Measurements from ENCODE around the gene QPCT.

QPCT gene

GRCh38 chr2:37324786-37325624, 19.4 kb upstream of the QPCT start, which contains the start of gene PRKD3:
Gene PRKD3 (minus strand): TSS chr2:37324833. CDS start chr2:37316524, 8,309 bp downstream.
- peak; percentile 48 to 62 for DNase-seq (ENCODE audit: low read depth in 2 of 2)

- DNase-seq (ENCODE audit: low read depth in 2 of 2), result no peak
Observed at GRCh38 chr2:37325625-37326071, 18.8 kb upstream of the QPCT start.

DNA sequence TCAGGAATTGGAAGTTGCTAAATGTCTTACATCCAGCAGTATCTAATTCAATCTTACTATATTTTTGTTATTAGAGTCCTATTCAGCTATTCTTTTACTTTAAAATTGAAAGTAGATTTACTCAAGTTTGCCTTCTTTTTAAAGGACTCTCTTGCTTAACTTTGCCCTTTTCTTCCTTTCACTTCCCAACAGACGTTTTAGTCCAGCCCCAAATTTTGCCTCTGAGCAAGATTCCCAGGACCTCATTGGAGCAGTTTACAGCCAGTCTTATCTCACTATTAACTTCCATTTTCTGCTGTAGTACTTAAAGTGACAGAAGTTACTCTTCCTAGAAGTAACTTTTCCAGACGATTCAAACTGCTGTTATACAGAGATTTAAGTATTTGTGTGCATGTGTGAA, 18.1 kb upstream of the QPCT start:
- no peak for DNase-seq (ENCODE audit: low read depth in 2 of 2)

DNA sequence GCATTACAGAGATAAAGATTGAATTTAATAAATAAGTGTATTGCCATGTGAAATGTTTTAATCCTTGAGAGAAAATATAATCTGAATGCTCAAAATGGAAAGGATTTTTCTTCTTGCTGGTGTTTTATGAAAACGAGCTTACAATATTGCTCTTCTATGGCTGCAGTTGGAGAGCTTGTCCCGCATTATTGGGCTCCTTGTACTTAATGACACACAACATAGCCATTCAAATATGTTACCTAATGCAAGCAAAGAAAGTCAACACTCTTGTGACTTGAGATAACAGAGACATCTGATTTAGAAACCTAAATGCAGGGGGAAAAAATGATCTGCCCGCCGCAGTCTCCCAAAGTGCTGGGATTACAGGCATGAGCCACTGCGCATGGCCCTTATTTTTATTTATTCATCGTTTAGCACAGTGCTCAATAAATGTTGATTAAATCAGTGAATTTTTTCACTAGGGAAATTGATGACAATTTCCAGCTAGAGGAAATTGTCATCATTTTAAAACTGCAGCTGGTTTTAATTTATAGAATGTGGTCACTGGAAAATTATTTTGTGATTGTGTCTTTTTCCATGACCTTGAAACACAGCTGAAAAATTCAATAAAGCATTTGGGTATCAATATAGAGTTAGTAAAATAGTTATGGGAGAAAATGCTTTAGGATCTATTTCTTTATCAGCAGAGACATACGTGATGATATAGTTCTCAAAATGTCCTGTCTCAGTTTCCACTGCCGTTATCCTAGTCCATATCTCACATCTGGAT, 17.4 kb upstream of the QPCT start:
- DNase-seq (ENCODE audit: low read depth in 2 of 2), result no peak

DNA sequence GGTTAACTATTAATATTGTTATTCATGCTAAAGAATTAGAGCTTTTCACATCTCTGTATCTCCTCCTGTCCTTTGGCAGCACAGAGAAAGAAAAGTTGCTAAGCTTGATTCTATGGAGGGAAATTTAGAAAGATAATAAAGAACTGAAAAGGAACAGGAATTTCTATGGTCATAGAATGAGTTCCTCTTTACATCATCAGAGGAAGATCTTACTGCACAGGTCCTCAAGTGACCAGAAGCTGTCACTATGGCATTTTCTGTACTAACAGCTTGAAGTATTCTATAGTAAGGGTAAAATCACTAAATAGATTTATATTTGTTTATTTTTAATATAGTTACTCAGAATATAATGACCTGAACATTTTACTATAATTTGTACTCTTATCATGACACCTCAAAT, 13.7 kb upstream of the QPCT start:
- DNase-seq (ENCODE audit: low read depth in 2 of 2), result no peak

- no peak for DNase-seq (ENCODE audit: low read depth in 2 of 2)
Observed at GRCh38 chr2:37332560-37332959, 11.9 kb upstream of the QPCT start.

DNA sequence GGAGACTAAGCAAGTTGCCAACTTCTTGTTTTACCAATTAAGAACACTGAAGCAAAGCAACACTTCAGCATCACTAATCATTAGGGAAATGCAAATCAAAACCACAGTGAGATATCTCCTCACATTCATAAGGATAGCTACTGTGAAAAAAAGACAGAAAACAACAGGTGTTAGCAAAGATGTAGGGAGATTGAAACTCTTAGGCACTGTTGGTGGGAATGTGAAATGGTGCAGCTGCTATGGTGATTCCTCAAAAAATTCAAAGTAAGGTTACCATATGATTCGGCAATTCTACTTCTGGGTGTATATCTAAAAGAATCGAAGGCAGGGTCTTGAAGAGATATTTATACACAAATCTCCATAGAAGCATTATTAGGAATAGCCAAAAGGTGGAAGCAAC, 11.2 kb upstream of the QPCT start:
- DNase-seq (ENCODE audit: low read depth in 2 of 2), result no peak

- DNase-seq (ENCODE audit: low read depth in 2 of 2), result no peak
Observed at GRCh38 chr2:37335604-37336003, 8.8 kb upstream of the QPCT start.

DNA sequence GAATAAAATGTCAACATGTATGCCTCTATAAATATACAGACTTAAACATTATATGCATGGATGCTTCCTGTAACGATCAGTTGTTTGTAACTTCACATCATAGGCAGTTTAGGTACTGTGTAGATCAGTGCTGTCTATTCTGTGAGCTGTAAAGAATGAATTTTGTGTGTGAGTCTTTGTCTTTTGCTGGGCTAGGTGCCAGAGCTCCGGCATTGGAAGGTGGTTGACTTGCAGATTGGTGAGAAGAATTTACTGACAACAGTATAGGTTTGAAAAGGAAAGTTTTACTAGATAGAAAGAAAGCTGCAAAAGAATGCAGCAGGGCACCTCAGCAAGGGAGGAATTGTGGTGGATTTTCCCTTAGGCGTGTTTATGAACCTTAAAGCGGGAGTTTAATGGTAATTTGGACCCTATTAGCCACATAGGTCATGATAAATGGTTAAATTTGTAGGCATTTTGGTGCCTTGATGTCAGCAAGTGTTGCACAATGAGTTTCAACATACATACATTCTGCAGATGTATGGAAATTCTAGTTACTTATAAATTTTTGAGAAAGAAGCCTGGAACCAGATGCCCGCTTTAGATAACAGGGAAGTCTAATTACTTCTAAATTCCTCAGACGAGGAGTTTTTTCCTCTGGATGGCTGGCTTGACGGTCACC, 6.7 kb upstream of the QPCT start:
- DNase-seq (ENCODE audit: low read depth in 2 of 2), result no peak

- DNase-seq (ENCODE audit: low read depth in 2 of 2), result no peak
Observed at GRCh38 chr2:37338933-37339332, 5.5 kb upstream of the QPCT start.

DNA sequence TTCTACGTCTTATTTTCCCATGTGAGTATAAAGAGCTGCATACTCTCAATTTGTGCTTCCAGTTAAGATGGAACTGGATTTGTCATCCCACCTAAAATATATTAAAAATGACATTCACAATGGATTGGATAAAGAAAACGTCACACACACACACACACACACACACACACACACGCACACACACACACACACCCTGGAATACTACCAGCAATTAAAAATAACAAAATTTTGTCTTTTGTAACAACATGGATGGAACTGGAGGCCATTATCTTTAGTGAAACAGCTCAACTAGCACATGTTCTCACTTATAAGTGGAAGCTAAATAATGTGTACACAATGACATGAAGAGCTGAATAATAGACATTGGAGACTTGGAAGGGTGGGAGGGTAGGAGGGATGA, 3.8 kb upstream of the QPCT start:
- no peak for DNase-seq (ENCODE audit: low read depth in 2 of 2)

GRCh38 chr2:37342591-37343220, 1.7 kb upstream of the QPCT start:
- no peak for DNase-seq (ENCODE audit: low read depth in 2 of 2)

- no peak for DNase-seq (ENCODE audit: low read depth in 2 of 2)
Observed at GRCh38 chr2:37343537-37344434, 644 bp upstream of the QPCT start.

DNA sequence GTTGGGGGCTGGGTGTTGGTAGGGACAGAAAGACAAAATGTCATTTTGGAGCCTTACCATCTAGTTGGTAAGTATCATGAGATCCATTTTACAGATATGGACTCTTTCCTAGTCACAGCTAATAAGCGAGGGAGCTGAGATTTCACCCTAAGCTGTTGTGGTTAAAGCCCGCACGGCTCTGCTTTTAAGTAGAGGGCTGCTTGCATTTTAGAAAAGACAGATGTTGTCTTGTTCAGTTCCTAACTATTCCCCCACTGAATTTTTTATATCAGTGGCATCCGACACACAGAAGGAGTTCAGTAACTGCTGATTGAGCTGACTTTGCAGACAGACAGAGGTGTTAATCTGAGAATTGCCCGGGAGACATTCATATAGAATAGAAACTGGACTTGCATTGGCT, 3.7 kb downstream of the QPCT start:
- no peak for DNase-seq (ENCODE audit: low read depth in 2 of 2)

GRCh38 chr2:37349231-37349860, 4.9 kb downstream of the QPCT start:
- no peak for DNase-seq (ENCODE audit: low read depth in 2 of 2)

DNA sequence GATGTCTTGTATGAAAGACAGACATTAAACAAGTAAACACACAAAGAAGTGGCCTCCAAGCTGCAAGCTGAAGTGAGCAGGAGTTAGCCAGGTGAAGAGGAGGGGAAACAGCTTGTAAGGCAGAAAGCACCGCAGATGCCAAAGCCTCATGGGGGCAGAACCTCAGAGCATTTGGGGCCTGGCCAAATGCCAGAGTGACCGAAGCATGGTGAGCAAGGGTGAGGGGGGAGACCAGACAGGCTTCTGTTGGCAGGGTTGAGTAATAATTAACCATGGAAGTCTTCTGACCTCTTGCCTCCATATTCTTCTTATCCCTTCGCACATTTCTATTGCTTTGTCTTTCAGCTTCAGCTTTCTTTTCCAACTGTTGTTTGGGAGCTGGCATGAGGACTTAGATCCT, 5.6 kb downstream of the QPCT start:
- DNase-seq (ENCODE audit: low read depth in 2 of 2), result no peak

GRCh38 chr2:37354531-37354930, 10.1 kb downstream of the QPCT start:
- no peak for DNase-seq (ENCODE audit: low read depth in 2 of 2)

- DNase-seq (ENCODE audit: low read depth in 2 of 2), result no peak
Observed at GRCh38 chr2:37355735-37356134, 11.3 kb downstream of the QPCT start.

DNA sequence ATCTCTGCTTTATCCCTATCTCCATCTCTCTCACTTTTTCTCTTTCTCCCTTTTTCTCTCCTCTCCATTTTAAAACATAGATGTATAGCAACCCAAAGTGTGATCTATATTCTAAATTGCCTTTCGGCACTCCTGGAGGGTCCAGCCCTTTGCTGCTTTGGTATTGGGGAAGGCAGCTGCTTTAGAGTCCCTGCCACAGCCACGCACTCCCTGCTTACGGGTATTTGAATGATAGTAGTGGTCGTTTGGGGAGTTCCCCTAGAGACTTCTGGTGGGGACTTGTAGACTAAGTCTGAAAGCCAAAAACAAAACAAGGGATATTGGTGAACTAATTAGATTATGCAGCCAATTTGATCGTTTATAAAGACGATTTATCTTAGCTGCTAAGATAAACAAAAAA, 11.9 kb downstream of the QPCT start:
- no peak for DNase-seq (ENCODE audit: low read depth in 2 of 2)

- DNase-seq (ENCODE audit: low read depth in 2 of 2), result no peak
Observed at GRCh38 chr2:37357069-37357468, 12.6 kb downstream of the QPCT start.

Measured in stimulated activated CD8-positive, alpha-beta memory T cell treated with anti-CD3 and anti-CD28 coated beads, Interleukin-2, amount 100 ng/mL, for 48 hours (primary cell).